NCI-H1048 (cell line): ENCODE data around the gene PBX2.
"Not testable (repeated sequence)": the region's sequence is repeated elsewhere in the genome, so short reads cannot be mapped to it uniquely, and the experiment has no call there.

Source experiments
- DNase-seq: peaks from one replicate; lab custom pipeline; 2025; lab: John Stamatoyannopoulos, UW

Gene PBX2

GRCh38 chr6:32149092-32149755, 40.8 kb downstream of the PBX2 start:
- no peak for DNase-seq

- DNase-seq, result no peak
Observed at GRCh38 chr6:32148289-32149091, 41.5 kb downstream of the PBX2 start.

- DNase-seq, result no peak
Observed at GRCh38 chr6:32147401-32148132, 42.4 kb downstream of the PBX2 start.

- DNase-seq, result no peak
Observed at GRCh38 chr6:32146687-32147086, 43.3 kb downstream of the PBX2 start.

GRCh38 chr6:32146287-32146686, 43.7 kb downstream of the PBX2 start:
- no peak for DNase-seq

GRCh38 chr6:32144238-32144637, 45.8 kb downstream of the PBX2 start:
- DNase-seq, result not testable (repeated sequence)

- no peak for DNase-seq
Observed at GRCh38 chr6:32140420-32141046, 49.5 kb downstream of the PBX2 start.

GRCh38 chr6:32139590-32139989, 50.4 kb downstream of the PBX2 start:
- DNase-seq, result no peak

GRCh38 chr6:32137454-32137853, 52.5 kb downstream of the PBX2 start:
- no peak for DNase-seq
